RWPE1 (cell line): ENCODE measurements around the gene LAMTOR1.

ENCODE experiments used
- CTCF ChIA-PET: fragments of 350-600 bp; sonication (Branson Sonifier 250); formaldehyde crosslinking; extraction: SDS; loops from one replicate; lab custom pipeline; 2021; lab: Yijun Ruan, JAX
- POLR2A ChIA-PET: fragments of 400-600 bp; formaldehyde crosslinking; extraction: SDS; loops from one replicate; lab custom pipeline; 2020; ENCODE audit warnings: antibody characterized with exemption; ENCODE audit not compliant: low non-redundant PET; lab: Yijun Ruan, JAX
- DNase-seq: peaks from one replicate; pipeline ENCODE4 v3.0.0; 2012; ENCODE audit warnings: low spot score
- H3K27ac ChIP-seq: fragments of 450-650 bp; 2 replicates; pipeline ENCODE4 v1.5.1; 2017
- CTCF ChIP-seq: fragments of 450-650 bp; conservative IDR thresholded peaks from 2 replicates; pipeline ENCODE4 v1.5.1; 2017; ENCODE audit warnings: low read depth, mild to moderate bottlenecking

LAMTOR1 gene

GRCh38 chr11:72122607-72123006, 19.5 kb upstream of the LAMTOR1 start:
- TF ChIP-seq CTCF, result no peak
- no peak for DNase-seq
- ChIA-PET POLR2A (no interaction called here), CTCF (interaction anchor here (0.6 to 0.7 kb wide), 2 partner anchors 37 to 101 kb away, joined by 3 read pairs; no protein-coding TSS in a partner anchor)
- H3K27ac ChIP-seq, result no peak overlapping the region

GRCh38 chr11:72120930-72121329, 17.8 kb upstream of the LAMTOR1 start:
- CTCF ChIA-PET, result no interaction called here
- POLR2A ChIA-PET, result no interaction called here
- no peak for TF ChIP-seq CTCF
- H3K27ac ChIP-seq, result no peak overlapping the region
- DNase-seq, result no peak

- POLR2A ChIA-PET, result no interaction called here
- TF ChIP-seq CTCF, result no peak
- H3K27ac ChIP-seq, result no peak overlapping the region
- DNase-seq, result no peak
- CTCF ChIA-PET, result interaction anchor here (0.7 kb wide), 1 partner anchor 1257 kb away, joined by 5 read pairs; no protein-coding TSS in a partner anchor
Observed at GRCh38 chr11:72119198-72119597, 16.1 kb upstream of the LAMTOR1 start.

DNA sequence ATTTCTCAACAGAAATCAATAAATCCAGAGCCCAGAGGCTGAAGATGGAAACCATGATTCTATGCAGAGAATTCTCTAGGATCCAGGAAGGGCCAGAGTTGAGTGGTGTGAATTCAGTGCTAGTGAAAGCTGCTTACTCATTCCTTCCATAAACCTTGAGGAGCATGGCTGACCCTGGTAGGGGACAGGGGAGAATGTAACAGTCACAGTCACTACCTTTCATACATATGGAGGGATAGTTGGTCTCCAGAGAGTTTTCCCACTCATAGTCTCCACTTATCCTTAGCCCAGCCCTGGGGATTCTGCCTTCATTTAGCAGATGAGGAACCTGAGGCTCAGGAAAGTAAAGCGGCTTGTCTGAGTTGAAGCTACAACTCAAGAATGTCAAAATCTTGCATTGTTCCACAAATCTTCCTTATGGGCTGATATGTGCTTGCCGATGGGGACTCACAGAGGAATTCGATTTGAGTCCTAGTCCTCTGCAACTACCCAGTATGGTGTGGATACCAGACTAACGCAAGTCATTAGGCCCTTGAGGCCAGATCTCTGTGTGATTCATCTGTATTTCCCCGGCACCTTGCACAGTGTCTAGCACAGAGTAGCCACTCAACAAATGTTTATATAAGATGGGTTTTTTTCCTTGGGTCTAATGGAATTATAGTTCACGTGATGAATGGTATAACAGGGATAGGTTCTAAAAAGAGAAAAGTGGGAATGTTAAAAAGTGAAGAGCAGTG, 13.1 kb upstream of the LAMTOR1 start:
- TF ChIP-seq CTCF, result no peak
- CTCF ChIA-PET, result no interaction called here
- DNase-seq, result no peak
- POLR2A ChIA-PET, result no interaction called here
- no peak overlapping the region for H3K27ac ChIP-seq

GRCh38 chr11:72114570-72114969, 11.5 kb upstream of the LAMTOR1 start:
- H3K27ac ChIP-seq, result no peak overlapping the region

More at GRCh38 chr11:72114570-72114969, 11.5 kb upstream of the LAMTOR1 start:
- no peak for DNase-seq
- TF ChIP-seq CTCF, result no peak
- POLR2A ChIA-PET, result no interaction called here
- CTCF ChIA-PET, result no interaction called here
